SJSA1 (cell line): ENCODE measurements around the gene PIGH. TPM values are rescaled to one million over a fixed set of nuclear protein-coding genes. Genes with fewer than 3 reads are reported as not detected.

ENCODE experiments used
- DNase-seq, 2 experiments: peaks; one replicate each; pipeline ENCODE4 v3.0.0-alpha.2; 2015 to 2020; ENCODE audit warnings: low spot score in 2 of 2, low read depth in 1 of 2
- H3K27ac ChIP-seq: fragments of 250-450 bp; sonication (Bioruptor Pico); 2 replicates; pipeline ENCODE4 v1.5.1; 2020; ENCODE audit warnings: mild to moderate bottlenecking, moderate library complexity
- H3K27me3 ChIP-seq: fragments of 250-450 bp; sonication (Bioruptor Pico); replicated peaks from 2 replicates; pipeline ENCODE4 v1.5.1; 2020; ENCODE audit warnings: mild to moderate bottlenecking, moderate library complexity
- H3K36me3 ChIP-seq: fragments of 250-450 bp; sonication (Bioruptor Pico); 2 replicates; pipeline ENCODE4 v1.5.1; 2020; ENCODE audit warnings: mild to moderate bottlenecking
- H3K4me1 ChIP-seq: fragments of 250-450 bp; sonication (Bioruptor Pico); replicated peaks from 2 replicates; pipeline ENCODE4 v1.6.1; 2021; ENCODE audit warnings: mild to moderate bottlenecking
- H3K4me3 ChIP-seq: fragments of 250-450 bp; sonication (Bioruptor Pico); 2 replicates; pipeline ENCODE4 v1.5.1; 2020; ENCODE audit warnings: mild to moderate bottlenecking
- H3K9me3 ChIP-seq: fragments of 250-450 bp; sonication (Bioruptor Pico); replicated peaks from 2 replicates; pipeline ENCODE4 v1.5.1; 2020; ENCODE audit warnings: mild to moderate bottlenecking
- total RNA-seq: library from RNA; depleted of rRNA; stranded (reverse); fragments of >200 nt; shearing (Covaris generic); gene quantifications from 2 replicates; pipeline ENCODE4 v1.2.3, GENCODE V29; 2014

Gene PIGH
- total RNA-seq, 1 experiment from 2014 or later = 11.2 TPM

GRCh38 chr14:67575684-67576083 is 24.4 kb downstream of the PIGH start:
- no peak for DNase-seq
- no peaks in the 10 kb centered on the region for H3K4me1 ChIP-seq
- H3K4me3 ChIP-seq = no peak overlapping the region
- no peak overlapping the region for H3K27ac ChIP-seq
- H3K36me3 ChIP-seq = no peaks in the 10 kb centered on the region
- H3K9me3 ChIP-seq = no peaks in the 10 kb centered on the region
- no peaks in the 10 kb centered on the region for H3K27me3 ChIP-seq

- Histone ChIP-seq H3K9me3 (no peaks in the 10 kb centered on the region), H3K4me3 (no peak overlapping the region), H3K27ac (no peak overlapping the region), H3K36me3 (no peaks in the 10 kb centered on the region), H3K4me1 (no peaks in the 10 kb centered on the region), H3K27me3 (no peaks in the 10 kb centered on the region)
- no peak for DNase-seq
Measured at GRCh38 chr14:67574806-67575205, 25.3 kb downstream of the PIGH start.

- H3K27ac ChIP-seq = no peak overlapping the region
- H3K4me1 ChIP-seq = no peaks in the 10 kb centered on the region
- no peaks in the 10 kb centered on the region for H3K27me3 ChIP-seq
- no peak for DNase-seq
- H3K9me3 ChIP-seq = no peaks in the 10 kb centered on the region
- H3K36me3 ChIP-seq = no peaks in the 10 kb centered on the region
- H3K4me3 ChIP-seq = no peak overlapping the region
Measured at GRCh38 chr14:67574156-67574555, 25.9 kb downstream of the PIGH start.

- Histone ChIP-seq H3K9me3 (no peaks in the 10 kb centered on the region), H3K27ac (no peak overlapping the region), H3K4me1 (no peaks in the 10 kb centered on the region), H3K4me3 (no peak overlapping the region), H3K36me3 (no peaks in the 10 kb centered on the region), H3K27me3 (no peaks in the 10 kb centered on the region)
- no peak for DNase-seq
Measured at GRCh38 chr14:67573228-67574010, 26.6 kb downstream of the PIGH start.

DNA sequence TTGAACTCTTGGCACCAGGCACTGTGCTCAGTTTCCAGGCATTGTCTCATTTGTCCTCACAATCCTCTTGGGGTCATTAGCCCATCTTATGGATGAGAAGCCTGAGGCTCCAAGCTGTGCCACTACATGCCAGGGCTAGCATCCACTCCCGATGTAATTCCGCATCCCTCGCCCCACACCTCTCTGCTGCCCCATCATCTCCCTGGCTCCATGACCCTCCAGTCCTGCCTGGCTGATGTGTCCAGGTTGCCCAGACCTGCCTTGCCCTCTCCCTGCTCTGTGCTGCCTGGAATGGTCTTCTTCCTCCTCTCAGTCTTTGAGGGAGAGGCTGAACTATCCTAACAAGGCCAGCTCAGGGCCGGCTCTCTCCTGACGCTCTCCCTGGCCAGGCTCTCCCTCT is 27.5 kb downstream of the PIGH start:
- H3K4me1 ChIP-seq = no peaks in the 10 kb centered on the region

DNA sequence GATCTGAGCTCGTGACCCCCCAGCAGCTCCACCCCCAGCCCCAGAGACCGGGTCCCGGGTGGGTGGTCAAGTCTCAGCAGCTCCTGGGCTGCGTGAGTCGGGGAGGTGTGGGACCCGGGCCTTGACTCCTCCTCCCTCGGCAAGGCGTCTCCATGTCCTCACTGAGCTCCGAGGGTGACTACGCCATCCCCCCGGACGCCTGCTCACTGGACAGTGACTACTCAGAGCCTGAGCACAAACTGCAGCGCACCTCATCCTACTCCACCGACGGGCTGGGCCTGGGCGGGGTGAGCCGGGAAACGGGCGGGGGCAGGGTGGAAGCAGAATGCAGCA is 28.1 kb downstream of the PIGH start:
- no peak overlapping the region for H3K27ac ChIP-seq
- no peaks in the 10 kb centered on the region for H3K9me3 ChIP-seq
- no peak overlapping the region for H3K4me3 ChIP-seq
- no peaks in the 10 kb centered on the region for H3K27me3 ChIP-seq
- DNase-seq = no peak
- no peaks in the 10 kb centered on the region for H3K4me1 ChIP-seq
- H3K36me3 ChIP-seq = no peaks in the 10 kb centered on the region

More for the DNA sequence above, 27.5 kb downstream of the PIGH start:
- Histone ChIP-seq H3K36me3 (no peaks in the 10 kb centered on the region), H3K4me3 (no peak overlapping the region), H3K9me3 (no peaks in the 10 kb centered on the region), H3K27ac (no peak overlapping the region), H3K27me3 (no peaks in the 10 kb centered on the region)
- DNase-seq = no peak

DNA sequence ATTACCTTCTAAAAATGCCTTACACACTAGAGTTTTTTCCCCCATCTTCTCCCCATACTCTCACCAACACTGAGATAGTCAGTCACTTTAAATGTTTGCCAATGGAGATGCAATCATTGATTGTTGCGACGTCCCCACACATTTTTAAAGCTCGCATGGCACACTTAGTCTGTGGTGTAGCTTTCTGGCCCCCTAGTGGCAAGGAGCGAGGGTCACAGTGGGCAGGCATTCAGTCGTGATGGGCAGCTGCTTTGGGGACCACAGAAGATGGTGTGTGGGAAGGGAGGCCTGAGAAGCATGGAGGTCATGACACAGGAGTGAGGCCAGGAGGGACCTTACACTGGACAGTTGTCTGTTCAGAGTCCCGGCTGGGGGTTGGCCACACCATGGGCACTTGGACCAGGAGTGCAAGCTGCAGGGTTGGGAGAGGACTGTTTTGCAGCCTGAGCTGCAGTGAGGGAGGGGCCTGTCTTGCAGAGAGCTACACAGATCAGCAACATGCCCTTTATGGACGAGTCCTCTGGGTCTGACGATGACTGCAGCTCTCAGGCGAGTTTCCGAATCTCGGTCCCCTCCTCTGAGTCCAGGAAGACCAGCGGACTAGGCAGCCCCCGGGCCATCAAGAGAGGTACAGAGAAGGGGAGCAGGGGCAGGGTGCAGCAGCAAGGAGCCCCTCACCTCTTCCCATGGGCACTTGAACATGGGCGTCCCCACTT is 28.6 kb downstream of the PIGH start:
- H3K27ac ChIP-seq = no peak overlapping the region
- DNase-seq = peak; percentile 20 to 50
- no peaks in the 10 kb centered on the region for H3K27me3 ChIP-seq
- no peaks in the 10 kb centered on the region for H3K4me1 ChIP-seq
- no peaks in the 10 kb centered on the region for H3K9me3 ChIP-seq
- no peaks in the 10 kb centered on the region for H3K36me3 ChIP-seq
- no peak overlapping the region for H3K4me3 ChIP-seq

- H3K27me3 ChIP-seq = no peaks in the 10 kb centered on the region
- H3K36me3 ChIP-seq = no peaks in the 10 kb centered on the region
- no peak for DNase-seq
- no peak overlapping the region for H3K27ac ChIP-seq
- no peaks in the 10 kb centered on the region for H3K4me1 ChIP-seq
- H3K9me3 ChIP-seq = no peaks in the 10 kb centered on the region
- no peak overlapping the region for H3K4me3 ChIP-seq
Measured at GRCh38 chr14:67570453-67570852, 29.6 kb downstream of the PIGH start.

GRCh38 chr14:67569651-67570290 is 30.3 kb downstream of the PIGH start:
- no peak overlapping the region for H3K4me3 ChIP-seq
- no peaks in the 10 kb centered on the region for H3K27me3 ChIP-seq
- no peaks in the 10 kb centered on the region for H3K4me1 ChIP-seq
- no peaks in the 10 kb centered on the region for H3K9me3 ChIP-seq
- no peak overlapping the region for H3K27ac ChIP-seq
- H3K36me3 ChIP-seq = no peaks in the 10 kb centered on the region
- DNase-seq = no peak

DNA sequence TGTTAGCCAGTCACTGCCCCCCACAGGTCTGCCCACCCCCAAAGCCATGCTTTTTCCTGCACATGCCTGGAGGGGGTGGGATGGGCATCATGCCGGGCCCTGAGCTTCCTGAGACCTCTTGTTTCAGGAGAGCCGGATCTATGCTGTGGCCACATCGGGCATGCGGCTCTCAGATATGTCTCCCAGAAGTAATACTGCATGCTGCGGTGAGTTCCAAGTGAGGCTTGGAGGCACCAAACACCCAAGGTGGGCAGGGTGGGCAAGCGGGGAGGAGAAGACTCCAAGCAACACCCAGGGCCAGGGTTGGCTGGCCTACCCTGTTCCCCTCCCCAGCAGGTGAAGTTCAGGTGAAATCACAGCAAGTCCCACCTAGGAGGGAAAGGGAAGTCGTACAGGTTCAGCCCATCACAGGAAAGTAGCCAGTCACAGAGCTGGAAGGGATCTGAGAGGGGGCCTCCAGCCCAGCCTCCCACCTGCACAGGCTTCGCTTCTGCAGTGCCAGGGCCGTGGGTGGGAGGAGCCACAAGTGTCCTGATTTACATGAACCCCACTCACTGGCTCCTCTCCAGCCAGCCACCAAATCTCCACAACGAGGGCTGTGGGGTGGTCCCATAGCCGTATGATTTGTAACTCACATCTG is 30.9 kb downstream of the PIGH start:
- DNase-seq = no peak
- Histone ChIP-seq H3K27ac (no peak overlapping the region), H3K36me3 (no peaks in the 10 kb centered on the region), H3K9me3 (no peaks in the 10 kb centered on the region), H3K27me3 (no peaks in the 10 kb centered on the region), H3K4me1 (no peaks in the 10 kb centered on the region), H3K4me3 (no peak overlapping the region)

DNA sequence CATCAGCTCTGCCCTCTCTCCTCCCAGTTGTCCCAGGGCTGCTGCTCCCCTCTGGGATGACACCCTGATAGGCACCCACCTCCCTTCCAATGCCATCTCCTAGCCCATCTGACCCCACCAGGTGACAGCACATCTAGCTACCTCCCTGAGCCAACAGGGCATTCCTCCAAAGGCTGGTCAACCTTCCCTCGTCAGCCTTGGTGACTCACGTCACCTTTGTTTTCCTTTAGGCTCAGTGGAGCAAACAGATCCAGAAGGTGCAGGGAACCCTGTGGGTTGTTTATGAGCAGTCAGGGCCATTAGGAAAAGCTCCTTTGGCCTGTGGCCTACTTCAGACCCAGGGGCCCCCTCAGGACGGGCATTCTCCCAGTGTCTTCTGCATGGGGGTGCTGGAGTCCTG is 32.4 kb downstream of the PIGH start:
- DNase-seq = no peak
- H3K27me3 ChIP-seq = no peaks in the 10 kb centered on the region
- no peak overlapping the region for H3K4me3 ChIP-seq
- no peaks in the 10 kb centered on the region for H3K9me3 ChIP-seq
- no peaks in the 10 kb centered on the region for H3K36me3 ChIP-seq
- no peaks in the 10 kb centered on the region for H3K4me1 ChIP-seq
- no peak overlapping the region for H3K27ac ChIP-seq

- no peak overlapping the region for H3K4me3 ChIP-seq
- no peaks in the 10 kb centered on the region for H3K36me3 ChIP-seq
- H3K4me1 ChIP-seq = no peaks in the 10 kb centered on the region
- H3K27ac ChIP-seq = no peak overlapping the region
- DNase-seq = no peak
- no peaks in the 10 kb centered on the region for H3K9me3 ChIP-seq
- no peaks in the 10 kb centered on the region for H3K27me3 ChIP-seq
Measured at GRCh38 chr14:67566908-67567307, 33.2 kb downstream of the PIGH start.

DNA sequence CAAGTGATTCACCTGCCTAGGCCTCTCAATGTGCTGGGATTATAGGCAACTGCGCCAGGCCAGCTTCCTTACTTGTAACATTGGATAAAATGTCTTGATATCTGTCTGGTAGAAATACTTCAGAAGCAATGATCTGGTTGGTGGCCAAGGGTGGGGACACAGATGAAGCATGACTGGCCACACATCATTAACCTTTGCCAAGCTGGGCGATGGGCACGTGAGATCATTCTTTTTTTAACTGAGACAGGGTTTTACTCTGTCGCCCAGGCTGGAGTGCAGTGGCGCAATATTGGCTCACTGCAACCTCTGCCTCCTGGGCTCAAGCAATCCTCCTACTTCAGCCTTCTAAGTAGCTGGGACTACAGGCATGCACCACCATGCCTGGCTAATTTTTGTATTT is 35.8 kb downstream of the PIGH start:
- Histone ChIP-seq H3K36me3 (no peaks in the 10 kb centered on the region), H3K4me3 (no peak overlapping the region), H3K27me3 (no peaks in the 10 kb centered on the region), H3K9me3 (no peaks in the 10 kb centered on the region), H3K4me1 (no peaks in the 10 kb centered on the region), H3K27ac (no peak overlapping the region)
- no peak for DNase-seq

DNA sequence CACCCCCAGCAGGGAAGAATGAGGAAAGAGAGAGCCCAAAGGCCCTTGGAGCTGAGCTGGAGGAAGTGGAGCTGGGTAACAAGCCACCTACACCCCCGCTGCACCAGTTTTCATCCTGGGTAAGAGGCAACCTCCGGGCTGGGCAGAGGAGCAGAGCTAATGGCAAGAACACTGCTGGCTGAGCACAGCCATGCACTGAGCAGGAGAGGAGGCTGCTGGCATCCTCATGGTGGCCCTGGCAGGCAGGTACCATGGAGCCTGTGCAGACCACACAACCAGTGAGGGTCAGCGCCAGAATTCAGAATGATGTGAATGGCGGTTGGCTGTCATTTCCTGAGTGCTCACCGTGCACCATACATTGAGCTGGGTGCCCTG is 37.3 kb downstream of the PIGH start:
- H3K9me3 ChIP-seq = no peaks in the 10 kb centered on the region
- no peak overlapping the region for H3K27ac ChIP-seq
- DNase-seq = no peak
- no peaks in the 10 kb centered on the region for H3K36me3 ChIP-seq
- no peak overlapping the region for H3K4me3 ChIP-seq
- H3K27me3 ChIP-seq = no peaks in the 10 kb centered on the region
- no peaks in the 10 kb centered on the region for H3K4me1 ChIP-seq
